GM12878 (cell line): Measurements from ENCODE around the gene KCNIP2. TPM values are rescaled to one million over a fixed set of nuclear protein-coding genes. Genes with fewer than 3 reads are reported as not detected.
A peak's percentile ranks its signal among the peaks of the same experiment; 100 is the strongest.

Source experiments
- ATAC-seq: fragments of 200-7000 bp; cut with Tn5 transposase; 3 replicates; pipeline ENCODE4 v1.9.1; 2020; ENCODE audit warnings: mild to moderate bottlenecking, moderate library complexity
- BruUV-seq: library from RNA; stranded (reverse); fragments of 400-500 nt; replicated peaks from 2 replicates; lab custom pipeline; 2021; lab: Mats Ljungman, UMichigan
- CTCF ChIA-PET: fragments of 300-600 bp; sonication (Branson Sonifier 250); formaldehyde crosslinking; extraction: SDS; loops from one replicate; lab custom pipeline; 2021; ENCODE audit warnings: inconsistent platforms; lab: Yijun Ruan, JAX
- POLR2A ChIA-PET: fragments of 350-600 bp; formaldehyde crosslinking; extraction: SDS; loops from one replicate; lab custom pipeline; 2021; ENCODE audit warnings: inconsistent platforms; lab: Charles Lee
- RAD21 ChIA-PET: fragments of 300-600 bp; sonication (Branson Sonifier 250); formaldehyde crosslinking; loops from one replicate; lab custom pipeline; 2023; ENCODE audit warnings: antibody characterized with exemption; ENCODE audit not compliant: unreplicated experiment; lab: Charles Lee
- SMC1A ChIA-PET: fragments of 300-600 bp; sonication (Branson Sonifier 250); formaldehyde crosslinking; loops from one replicate; lab custom pipeline; 2023; ENCODE audit not compliant: unreplicated experiment, uncharacterized antibody; lab: Charles Lee
- DNase-seq: peaks from one replicate; pipeline ENCODE4 v3.0.0-alpha.2; 2011; ENCODE audit warnings: low read depth, low spot score
- FAIRE-seq: peaks from 3 replicates; lab custom pipeline; 2011; peaks lifted over from hg19 to GRCh38; lab: Jason Lieb, UNC
- H2AFZ ChIP-seq: 2 replicates; pipeline ENCODE4 v1.6.0; 2011; ENCODE audit warnings: low read depth, low read length, control low read depth; ENCODE audit not compliant: control insufficient read depth
- H3K27ac ChIP-seq: 2 replicates; pipeline ENCODE4 v1.5.1; 2011; ENCODE audit warnings: control low read depth; ENCODE audit not compliant: control insufficient read depth, insufficient read depth
- H3K27me3 ChIP-seq, 2 experiments: replicated peaks in 1 of 2; 2 replicates each; pipeline versions ENCODE4 v1.6.0 to v1.6.1; 2011; ENCODE audit warnings: low read length in 1 of 2; ENCODE audit not compliant: control insufficient read depth in 2 of 2, insufficient read depth in 2 of 2
- H3K36me3 ChIP-seq, 2 experiments: 2 replicates each; pipeline ENCODE4 v1.5.1; 2011; ENCODE audit warnings: low read length in 1 of 2; ENCODE audit not compliant: control insufficient read depth in 2 of 2, insufficient read depth in 2 of 2
- H3K4me1 ChIP-seq: 2 replicates; pipeline ENCODE4 v1.6.1; 2011; ENCODE audit warnings: mild to moderate bottlenecking, low read length, moderate library complexity, mixed read lengths; ENCODE audit not compliant: control insufficient read depth, insufficient read depth
- H3K4me2 ChIP-seq: 2 replicates; pipeline ENCODE4 v1.6.0; 2011; ENCODE audit warnings: control low read depth; ENCODE audit not compliant: control insufficient read depth, insufficient read depth
- H3K4me3 ChIP-seq: fragments of 200-600 bp; sonication (generic); 2 replicates; pipeline ENCODE4 v1.5.1; 2016
- H3K79me2 ChIP-seq: 2 replicates; pipeline ENCODE4 v1.6.0; 2011; ENCODE audit warnings: low read length; ENCODE audit not compliant: control insufficient read depth, insufficient read depth
- H3K9ac ChIP-seq: 2 replicates; pipeline ENCODE4 v1.8.0; 2011; ENCODE audit warnings: low read length, control low read depth, mixed read lengths; ENCODE audit not compliant: control insufficient read depth, insufficient read depth
- H3K9me3 ChIP-seq: replicated peaks from 3 replicates; pipeline ENCODE4 v1.5.1; 2011; ENCODE audit warnings: mild to moderate bottlenecking, low read length; ENCODE audit not compliant: control insufficient read depth, insufficient read depth
- H4K20me1 ChIP-seq: 2 replicates; pipeline ENCODE4 v1.6.0; 2011; ENCODE audit not compliant: control insufficient read depth, insufficient read depth
- DPF2 ChIP-seq: fragments of 450-650 bp; IDR thresholded peaks from 2 replicates; pipeline ENCODE4 v1.6.1; 2017; ENCODE audit warnings: mild to moderate bottlenecking
- WGBS: methylation state at CpG from one replicate; pipeline ENCODE4 v1.1.6; 2016; ENCODE audit warnings: low lambda C conversion rate; ENCODE audit not compliant: insufficient replicate concordance, insufficient coverage; ENCODE audit errors: missing lambda C conversion rate; 5-methylcytosine and 5-hydroxymethylcytosine counted together
- in situ Hi-C: fragments of 300-500 bp; cut with MboI; formaldehyde crosslinking; loops from 9 replicates; pipeline ENCODE4 v1.14.3; 2018; ENCODE audit warnings: mixed read lengths
- intact Hi-C: fragments of 100-400 bp; cut with micrococcal nuclease; formaldehyde crosslinking; loops from one replicate; pipeline ENCODE4 v1.14.2; 2022; ENCODE audit not compliant: unreplicated experiment
- polyA plus RNA-seq, 11 experiments: library from polyadenylated mRNA; depleted of rRNA in 4 of 11; unstranded in 6 of 11; stranded (reverse) in 5 of 11; fragments of >200 nt; fragmentation: Nextera tagmentation in 4 of 11; fragmentation: Illumina TruSeq in 1 of 11; extraction: Ambion mirVana in 4 of 11; extraction: Trizol in 1 of 11; gene quantifications; 1 replicate in 1 of 11; 2 replicates in 10 of 11; pipeline versions ENCODE4 v1.2.1 to v1.2.3, GENCODE V29; 2011 to 2016; ENCODE audit warnings: inconsistent platforms in 2 of 11, missing spikeins in 2 of 11, low read depth in 1 of 11
- total RNA-seq, 4 experiments: library from RNA; depleted of rRNA in 3 of 4; stranded (reverse); fragments of >200 nt in 3 of 4; fragmentation: Illumina TruSeq in 1 of 4; extraction: Trizol in 1 of 4; gene quantifications; 2 replicates each; pipeline versions ENCODE4 v1.2.1 to v1.2.3, GENCODE V29; 2013 to 2021
- TF ChIP-seq, protein P1 (sequence below): fragments of 450-650 bp; IDR thresholded peaks from 2 replicates; pipeline ENCODE4 v1.6.1; 2017; ENCODE audit warnings: mild to moderate bottlenecking, moderate library complexity
- TF ChIP-seq, protein P2 (sequence below): fragments of 450-650 bp; IDR thresholded peaks from 2 replicates; pipeline ENCODE4 v1.6.1; 2016; ENCODE audit warnings: mild to moderate bottlenecking
- TF ChIP-seq, protein P3 (sequence below): fragments of 450-650 bp; IDR thresholded peaks from 2 replicates; pipeline ENCODE4 v1.6.1; 2017; ENCODE audit warnings: mild to moderate bottlenecking, moderate library complexity
- TF ChIP-seq, protein P4 (sequence below): IDR thresholded peaks from 2 replicates; pipeline ENCODE4 v1.6.1; 2012; ENCODE audit warnings: low read depth, low read length, improper control_type of control experiment
- TF ChIP-seq, protein P5 (sequence below): IDR thresholded peaks from 2 replicates; pipeline ENCODE4 v1.6.1; 2011; ENCODE audit warnings: mild to moderate bottlenecking, low read depth, low read length, moderate library complexity; ENCODE audit not compliant: insufficient replicate concordance
- TF ChIP-seq, protein P6 (sequence below): IDR thresholded peaks from 2 replicates; pipeline ENCODE4 v1.6.1; 2012; ENCODE audit warnings: low read depth, low read length, improper control_type of control experiment

KCNIP2 gene
- total and polyA plus RNA-seq, 10 of the 15 experiments (the other 5 are each of a cell fraction or from before 2014, with no cell fraction given): 0.46 to 4.3 (median 1.7) TPM

DNA sequence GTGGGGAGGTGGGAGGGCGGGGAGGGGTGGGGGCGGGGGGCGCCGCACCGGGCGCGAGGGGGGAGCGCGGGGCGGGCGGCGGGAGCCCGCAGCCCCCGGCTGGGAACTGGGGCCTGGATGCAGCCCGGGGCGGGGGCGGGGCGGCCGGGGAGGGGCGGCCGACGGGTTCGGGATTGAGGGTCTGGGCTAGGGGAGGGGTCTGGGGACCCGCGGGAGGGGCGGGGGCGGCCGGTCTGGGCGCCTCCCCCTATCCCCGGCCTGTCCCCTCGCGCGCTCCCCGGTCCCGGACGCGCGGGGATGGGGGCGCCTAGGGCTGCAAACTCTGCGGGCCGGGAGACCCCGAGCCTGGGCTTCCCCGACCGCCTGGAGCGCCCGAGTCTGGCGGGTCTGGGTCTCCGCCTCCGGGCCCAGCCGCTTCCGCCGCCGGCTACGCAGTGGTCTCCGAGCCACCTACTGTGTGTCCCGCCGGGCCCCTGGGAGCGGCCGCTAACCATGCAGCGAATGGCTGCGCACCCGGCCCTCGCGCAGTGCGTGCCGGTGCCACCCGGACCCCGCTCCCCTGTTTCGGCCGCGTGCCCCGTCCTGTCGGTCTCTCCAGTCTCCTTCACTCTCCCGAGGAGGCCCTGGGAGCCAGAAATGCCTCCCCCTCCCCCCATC is 67.3 kb downstream of the KCNIP2 start:
- no peak for ATAC-seq
- Histone ChIP-seq H2AFZ (no peak overlapping the region), H4K20me1 (no peaks in the 10 kb centered on the region), H3K9me3 (no peaks in the 10 kb centered on the region), H3K27ac (no peak overlapping the region), H3K79me2 (no peaks in the 10 kb centered on the region; the same call in 1 of the 2 replicates), H3K4me1 (peaks cover 33% of the 10 kb centered on the region), H3K27me3 (peaks cover 13 to 20% of the 10 kb centered on the region in 2 experiments; a peak in 3 of 4 replicates), H3K36me3 (no peaks in the 10 kb centered on the region), H3K4me2 (peak overlapping the region; percentile 59), H3K4me3 (no peak overlapping the region), H3K9ac (no peak overlapping the region)
- FAIRE-seq: no peak
- DNase-seq: no peak
- intact Hi-C loops (no loop called here), in situ Hi-C loops (no loop called here)
- SMC1A ChIA-PET: no interaction called here
- POLR2A ChIA-PET: interaction anchor here (0.5 kb wide), 1 partner anchor 76 kb away, joined by 4 read pairs; no protein-coding TSS in a partner anchor
- no TSS peak for BruUV-seq
- 34% methylated on average over 36 of the region's 74 CpGs for WGBS
- RAD21 ChIA-PET: interaction anchor here (1.8 kb wide), 1 partner anchor 173 kb away, joined by 4 read pairs; no protein-coding TSS in a partner anchor
- CTCF ChIA-PET: interaction anchor here (9.8 kb wide), 1 partner anchor 176 kb away, joined by 334 read pairs; no protein-coding TSS in a partner anchor
- TF ChIP-seq DPF2: 0 out of 2 replicates have a peak, but pooled peaks have one; percentile 14
- TF ChIP-seq, protein P1, sequence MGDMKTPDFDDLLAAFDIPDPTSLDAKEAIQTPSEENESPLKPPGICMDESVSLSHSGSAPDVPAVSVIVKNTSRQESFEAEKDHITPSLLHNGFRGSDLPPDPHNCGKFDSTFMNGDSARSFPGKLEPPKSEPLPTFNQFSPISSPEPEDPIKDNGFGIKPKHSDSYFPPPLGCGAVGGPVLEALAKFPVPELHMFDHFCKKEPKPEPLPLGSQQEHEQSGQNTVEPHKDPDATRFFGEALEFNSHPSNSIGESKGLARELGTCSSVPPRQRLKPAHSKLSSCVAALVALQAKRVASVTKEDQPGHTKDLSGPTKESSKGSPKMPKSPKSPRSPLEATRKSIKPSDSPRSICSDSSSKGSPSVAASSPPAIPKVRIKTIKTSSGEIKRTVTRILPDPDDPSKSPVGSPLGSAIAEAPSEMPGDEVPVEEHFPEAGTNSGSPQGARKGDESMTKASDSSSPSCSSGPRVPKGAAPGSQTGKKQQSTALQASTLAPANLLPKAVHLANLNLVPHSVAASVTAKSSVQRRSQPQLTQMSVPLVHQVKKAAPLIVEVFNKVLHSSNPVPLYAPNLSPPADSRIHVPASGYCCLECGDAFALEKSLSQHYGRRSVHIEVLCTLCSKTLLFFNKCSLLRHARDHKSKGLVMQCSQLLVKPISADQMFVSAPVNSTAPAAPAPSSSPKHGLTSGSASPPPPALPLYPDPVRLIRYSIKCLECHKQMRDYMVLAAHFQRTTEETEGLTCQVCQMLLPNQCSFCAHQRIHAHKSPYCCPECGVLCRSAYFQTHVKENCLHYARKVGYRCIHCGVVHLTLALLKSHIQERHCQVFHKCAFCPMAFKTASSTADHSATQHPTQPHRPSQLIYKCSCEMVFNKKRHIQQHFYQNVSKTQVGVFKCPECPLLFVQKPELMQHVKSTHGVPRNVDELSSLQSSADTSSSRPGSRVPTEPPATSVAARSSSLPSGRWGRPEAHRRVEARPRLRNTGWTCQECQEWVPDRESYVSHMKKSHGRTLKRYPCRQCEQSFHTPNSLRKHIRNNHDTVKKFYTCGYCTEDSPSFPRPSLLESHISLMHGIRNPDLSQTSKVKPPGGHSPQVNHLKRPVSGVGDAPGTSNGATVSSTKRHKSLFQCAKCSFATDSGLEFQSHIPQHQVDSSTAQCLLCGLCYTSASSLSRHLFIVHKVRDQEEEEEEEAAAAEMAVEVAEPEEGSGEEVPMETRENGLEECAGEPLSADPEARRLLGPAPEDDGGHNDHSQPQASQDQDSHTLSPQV: no peak
- TF ChIP-seq, protein P2, sequence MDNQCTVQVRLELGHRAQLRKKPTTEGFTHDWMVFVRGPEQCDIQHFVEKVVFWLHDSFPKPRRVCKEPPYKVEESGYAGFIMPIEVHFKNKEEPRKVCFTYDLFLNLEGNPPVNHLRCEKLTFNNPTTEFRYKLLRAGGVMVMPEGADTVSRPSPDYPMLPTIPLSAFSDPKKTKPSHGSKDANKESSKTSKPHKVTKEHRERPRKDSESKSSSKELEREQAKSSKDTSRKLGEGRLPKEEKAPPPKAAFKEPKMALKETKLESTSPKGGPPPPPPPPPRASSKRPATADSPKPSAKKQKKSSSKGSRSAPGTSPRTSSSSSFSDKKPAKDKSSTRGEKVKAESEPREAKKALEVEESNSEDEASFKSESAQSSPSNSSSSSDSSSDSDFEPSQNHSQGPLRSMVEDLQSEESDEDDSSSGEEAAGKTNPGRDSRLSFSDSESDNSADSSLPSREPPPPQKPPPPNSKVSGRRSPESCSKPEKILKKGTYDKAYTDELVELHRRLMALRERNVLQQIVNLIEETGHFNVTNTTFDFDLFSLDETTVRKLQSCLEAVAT: no peak
- TF ChIP-seq, protein P3, sequence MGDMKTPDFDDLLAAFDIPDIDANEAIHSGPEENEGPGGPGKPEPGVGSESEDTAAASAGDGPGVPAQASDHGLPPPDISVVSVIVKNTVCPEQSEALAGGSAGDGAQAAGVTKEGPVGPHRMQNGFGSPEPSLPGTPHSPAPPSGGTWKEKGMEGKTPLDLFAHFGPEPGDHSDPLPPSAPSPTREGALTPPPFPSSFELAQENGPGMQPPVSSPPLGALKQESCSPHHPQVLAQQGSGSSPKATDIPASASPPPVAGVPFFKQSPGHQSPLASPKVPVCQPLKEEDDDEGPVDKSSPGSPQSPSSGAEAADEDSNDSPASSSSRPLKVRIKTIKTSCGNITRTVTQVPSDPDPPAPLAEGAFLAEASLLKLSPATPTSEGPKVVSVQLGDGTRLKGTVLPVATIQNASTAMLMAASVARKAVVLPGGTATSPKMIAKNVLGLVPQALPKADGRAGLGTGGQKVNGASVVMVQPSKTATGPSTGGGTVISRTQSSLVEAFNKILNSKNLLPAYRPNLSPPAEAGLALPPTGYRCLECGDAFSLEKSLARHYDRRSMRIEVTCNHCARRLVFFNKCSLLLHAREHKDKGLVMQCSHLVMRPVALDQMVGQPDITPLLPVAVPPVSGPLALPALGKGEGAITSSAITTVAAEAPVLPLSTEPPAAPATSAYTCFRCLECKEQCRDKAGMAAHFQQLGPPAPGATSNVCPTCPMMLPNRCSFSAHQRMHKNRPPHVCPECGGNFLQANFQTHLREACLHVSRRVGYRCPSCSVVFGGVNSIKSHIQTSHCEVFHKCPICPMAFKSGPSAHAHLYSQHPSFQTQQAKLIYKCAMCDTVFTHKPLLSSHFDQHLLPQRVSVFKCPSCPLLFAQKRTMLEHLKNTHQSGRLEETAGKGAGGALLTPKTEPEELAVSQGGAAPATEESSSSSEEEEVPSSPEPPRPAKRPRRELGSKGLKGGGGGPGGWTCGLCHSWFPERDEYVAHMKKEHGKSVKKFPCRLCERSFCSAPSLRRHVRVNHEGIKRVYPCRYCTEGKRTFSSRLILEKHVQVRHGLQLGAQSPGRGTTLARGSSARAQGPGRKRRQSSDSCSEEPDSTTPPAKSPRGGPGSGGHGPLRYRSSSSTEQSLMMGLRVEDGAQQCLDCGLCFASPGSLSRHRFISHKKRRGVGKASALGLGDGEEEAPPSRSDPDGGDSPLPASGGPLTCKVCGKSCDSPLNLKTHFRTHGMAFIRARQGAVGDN: no peak
- TF ChIP-seq, protein P4, sequence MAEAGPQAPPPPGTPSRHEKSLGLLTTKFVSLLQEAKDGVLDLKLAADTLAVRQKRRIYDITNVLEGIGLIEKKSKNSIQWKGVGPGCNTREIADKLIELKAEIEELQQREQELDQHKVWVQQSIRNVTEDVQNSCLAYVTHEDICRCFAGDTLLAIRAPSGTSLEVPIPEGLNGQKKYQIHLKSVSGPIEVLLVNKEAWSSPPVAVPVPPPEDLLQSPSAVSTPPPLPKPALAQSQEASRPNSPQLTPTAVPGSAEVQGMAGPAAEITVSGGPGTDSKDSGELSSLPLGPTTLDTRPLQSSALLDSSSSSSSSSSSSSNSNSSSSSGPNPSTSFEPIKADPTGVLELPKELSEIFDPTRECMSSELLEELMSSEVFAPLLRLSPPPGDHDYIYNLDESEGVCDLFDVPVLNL: no peak
- TF ChIP-seq, protein P5, sequence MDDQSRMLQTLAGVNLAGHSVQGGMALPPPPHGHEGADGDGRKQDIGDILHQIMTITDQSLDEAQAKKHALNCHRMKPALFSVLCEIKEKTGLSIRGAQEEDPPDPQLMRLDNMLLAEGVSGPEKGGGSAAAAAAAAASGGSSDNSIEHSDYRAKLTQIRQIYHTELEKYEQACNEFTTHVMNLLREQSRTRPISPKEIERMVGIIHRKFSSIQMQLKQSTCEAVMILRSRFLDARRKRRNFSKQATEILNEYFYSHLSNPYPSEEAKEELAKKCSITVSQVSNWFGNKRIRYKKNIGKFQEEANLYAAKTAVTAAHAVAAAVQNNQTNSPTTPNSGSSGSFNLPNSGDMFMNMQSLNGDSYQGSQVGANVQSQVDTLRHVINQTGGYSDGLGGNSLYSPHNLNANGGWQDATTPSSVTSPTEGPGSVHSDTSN: no peak
- TF ChIP-seq, protein P6, sequence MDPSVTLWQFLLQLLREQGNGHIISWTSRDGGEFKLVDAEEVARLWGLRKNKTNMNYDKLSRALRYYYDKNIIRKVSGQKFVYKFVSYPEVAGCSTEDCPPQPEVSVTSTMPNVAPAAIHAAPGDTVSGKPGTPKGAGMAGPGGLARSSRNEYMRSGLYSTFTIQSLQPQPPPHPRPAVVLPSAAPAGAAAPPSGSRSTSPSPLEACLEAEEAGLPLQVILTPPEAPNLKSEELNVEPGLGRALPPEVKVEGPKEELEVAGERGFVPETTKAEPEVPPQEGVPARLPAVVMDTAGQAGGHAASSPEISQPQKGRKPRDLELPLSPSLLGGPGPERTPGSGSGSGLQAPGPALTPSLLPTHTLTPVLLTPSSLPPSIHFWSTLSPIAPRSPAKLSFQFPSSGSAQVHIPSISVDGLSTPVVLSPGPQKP: no peak
